K562 (cell line): ENCODE data around the gene FOXS1. TPM values are rescaled to one million over a fixed set of nuclear protein-coding genes. Genes with fewer than 3 reads are reported as not detected.

Experiments
- ATAC-seq: fragments of 200-7000 bp; cut with Tn5 transposase; 3 replicates; pipeline ENCODE4 v1.9.1; 2020; ENCODE audit warnings: moderate library complexity
- BruUV-seq: library from RNA; stranded (reverse); fragments of 400-500 nt; replicated peaks from 2 replicates; lab custom pipeline; 2021; lab: Mats Ljungman, UMichigan
- CTCF ChIA-PET: fragments of 300-600 bp; formaldehyde crosslinking; extraction: SDS; loops from one replicate; lab custom pipeline; 2021; ENCODE audit warnings: low intra/inter-chr PET ratio; lab: Yijun Ruan, JAX
- POLR2A ChIA-PET: fragments of 300-600, 350-650 bp; sonication (Branson Sonifier 250); formaldehyde crosslinking; extraction: SDS; loops from one replicate; lab custom pipeline; 2021; ENCODE audit warnings: antibody characterized with exemption, inconsistent platforms; lab: Yijun Ruan, JAX
- DNase-seq, 4 experiments: peaks; one replicate each; pipeline versions ENCODE4 v3.0.0 to v3.0.0-alpha.2; 2011 to 2018; ENCODE audit warnings: low spot score in 3 of 4, mixed read lengths in 3 of 4; ENCODE audit errors: extremely low read depth in 1 of 4
- FAIRE-seq: peaks from 2 replicates; lab custom pipeline; 2011; peaks lifted over from hg19 to GRCh38; lab: Jason Lieb, UNC
- H2AFZ ChIP-seq: 2 replicates; pipeline ENCODE4 v1.6.0; 2011; ENCODE audit warnings: low read depth, low read length, control low read depth, inconsistent platforms
- H3K27ac ChIP-seq: fragments of 200-600 bp; 3 replicates; pipeline ENCODE4 v1.8.0; 2011; ENCODE audit warnings: low read depth, mild to moderate bottlenecking, control low read depth, inconsistent platforms, low read length, moderate library complexity, mixed read lengths; ENCODE audit errors: extremely low read depth
- H3K27me3 ChIP-seq, 2 experiments: fragments of 300-600 bp in 1 of 2; 2 replicates in 1 of 2; 3 replicates in 1 of 2; pipeline versions ENCODE4 v1.6.0 to v1.8.0; 2011; ENCODE audit warnings: inconsistent platforms in 2 of 2, low read length in 2 of 2, mild to moderate bottlenecking in 1 of 2, mixed read lengths in 1 of 2, moderate library complexity in 1 of 2; ENCODE audit not compliant: control insufficient read depth in 2 of 2, insufficient read depth in 2 of 2
- H3K36me3 ChIP-seq: fragments of 300-600 bp; 3 replicates; pipeline ENCODE4 v1.8.0; 2011; ENCODE audit warnings: mild to moderate bottlenecking, low read length, inconsistent platforms; ENCODE audit not compliant: control insufficient read depth, insufficient read depth
- H3K4me1 ChIP-seq, 2 experiments: fragments of 200-600 bp in 1 of 2; replicated peaks in 1 of 2; 2 replicates in 1 of 2; 3 replicates in 1 of 2; pipeline versions ENCODE4 v1.5.1 to v1.8.0; 2011; ENCODE audit warnings: inconsistent platforms in 2 of 2, low read length in 2 of 2, mild to moderate bottlenecking in 1 of 2, mixed read lengths in 1 of 2, moderate library complexity in 1 of 2; ENCODE audit not compliant: control insufficient read depth in 2 of 2, insufficient read depth in 2 of 2
- H3K4me2 ChIP-seq: 2 replicates; pipeline ENCODE4 v1.6.1; 2011; ENCODE audit warnings: low read length, control low read depth, inconsistent platforms, mixed read lengths; ENCODE audit not compliant: insufficient read depth
- H3K4me3 ChIP-seq: fragments of 200-600 bp; sonication (generic), shearing (Covaris generic); 2 replicates; pipeline ENCODE4 v1.5.1; 2016; ENCODE audit warnings: control low read depth, inconsistent platforms
- H3K79me2 ChIP-seq: fragments of 200-600 bp; 3 replicates; pipeline ENCODE4 v1.8.0; 2011; ENCODE audit warnings: low read length, inconsistent platforms; ENCODE audit not compliant: control insufficient read depth, insufficient read depth
- H3K9ac ChIP-seq, 2 experiments: 2 replicates each; pipeline versions ENCODE4 v1.6.0 to v1.6.1; 2011; ENCODE audit warnings: low read depth in 2 of 2, low read length in 2 of 2, control low read depth in 1 of 2, inconsistent platforms in 1 of 2, mild to moderate bottlenecking in 1 of 2, mixed read lengths in 1 of 2; ENCODE audit not compliant: insufficient read depth in 1 of 2
- H3K9me1 ChIP-seq: one replicate; pipeline ENCODE4 v1.6.0; 2011; ENCODE audit warnings: inconsistent platforms, mild to moderate bottlenecking, low read length, moderate library complexity; ENCODE audit not compliant: control insufficient read depth, insufficient read depth
- H3K9me3 ChIP-seq: replicated peaks from 2 replicates; pipeline ENCODE4 v1.5.1; 2011; ENCODE audit warnings: low read depth, low read length, inconsistent platforms; ENCODE audit not compliant: control insufficient read depth, insufficient read depth
- H4K20me1 ChIP-seq: replicated peaks from 2 replicates; pipeline ENCODE4 v1.6.1; 2011; ENCODE audit warnings: low read length, inconsistent platforms, mixed read lengths; ENCODE audit not compliant: control insufficient read depth, insufficient read depth
- CHCHD3 ChIP-seq: fragments of 250-450 bp; sonication (Bioruptor Pico); IDR thresholded peaks from 2 replicates; pipeline ENCODE4 v2.1.2; 2022; ENCODE audit warnings: mild to moderate bottlenecking
- FOXA1 ChIP-seq: fragments of 450-650 bp; IDR thresholded peaks from 2 replicates; pipeline ENCODE4 v1.6.1; 2016; ENCODE audit warnings: mild to moderate bottlenecking, borderline replicate concordance
- MYC ChIP-seq, 2 experiments: fragments of 250-450 bp in 1 of 2; sonication (Bioruptor Pico) in 1 of 2; IDR thresholded peaks; 2 replicates each; pipeline versions ENCODE4 v1.5.1 to v1.6.1; 2012 to 2021; ENCODE audit warnings: low read depth in 2 of 2, borderline replicate concordance in 1 of 2, improper control_type of control experiment in 1 of 2, low read length in 1 of 2, mild to moderate bottlenecking in 1 of 2, moderate library complexity in 1 of 2
- TCF7L2 ChIP-seq: fragments of 150-350 bp; IDR thresholded peaks from 2 replicates; pipeline ENCODE4 v1.6.1; 2016; ENCODE audit warnings: low read depth, mild to moderate bottlenecking, low read length, moderate library complexity
- ZNF76 ChIP-seq: fragments of 250-450 bp; sonication (Bioruptor Pico); IDR thresholded peaks from 2 replicates; pipeline ENCODE4 v1.4.0; 2020; ENCODE audit warnings: mild to moderate bottlenecking, moderate library complexity, borderline replicate concordance
- WGBS: fragments of 100-300 bp; shearing (Covaris generic); methylation state at CpG from one replicate; pipeline ENCODE4 v1.1.6; 2016; ENCODE audit warnings: low coverage, mixed read lengths; ENCODE audit not compliant: insufficient coverage; ENCODE audit errors: missing lambda C conversion rate; 5-methylcytosine and 5-hydroxymethylcytosine counted together
- in situ Hi-C: fragments of 300-500 bp; cut with MboI; formaldehyde crosslinking; loops from 4 replicates; pipeline ENCODE4 v1.15.0; 2018; ENCODE audit warnings: inconsistent platforms, mixed read lengths
- intact Hi-C: fragments of 100-400 bp; cut with micrococcal nuclease; formaldehyde crosslinking; loops from 2 replicates; pipeline ENCODE4 v1.14.2; 2022
- polyA plus RNA-seq, 8 experiments: library from polyadenylated mRNA; depleted of rRNA in 4 of 8; stranded (reverse) in 5 of 8; unstranded in 3 of 8; fragments of >200 nt; fragmentation: Nextera tagmentation in 2 of 8; fragmentation: Illumina TruSeq in 1 of 8; extraction: Ambion mirVana in 2 of 8; extraction: Trizol in 1 of 8; gene quantifications; 2 replicates each; pipeline versions ENCODE4 v1.2.1 to v1.2.3, GENCODE V29; 2011 to 2014; ENCODE audit warnings: inconsistent platforms in 1 of 8, missing spikeins in 1 of 8
- total RNA-seq, 7 experiments: library from RNA; depleted of rRNA in 6 of 7; stranded (reverse); fragments of >200 nt in 6 of 7; fragmentation: Illumina TruSeq in 2 of 7; extraction: Trizol in 2 of 7; gene quantifications; 2 replicates each; pipeline versions ENCODE4 v1.2.1 to v1.2.3, GENCODE V29; 2011 to 2021; ENCODE audit warnings: low replicate concordance in 1 of 7
- TF ChIP-seq, protein P1 (sequence below): sonication (generic); formaldehyde crosslinking; IDR thresholded peaks from 2 replicates; pipeline ENCODE4 v1.8.0; 2022; ENCODE audit warnings: missing genetic modification reagents, mild to moderate bottlenecking, borderline replicate concordance
- TF ChIP-seq, protein P2 (sequence below): IDR thresholded peaks from 2 replicates; pipeline ENCODE4 v1.6.1; 2011; ENCODE audit warnings: borderline replicate concordance, low read depth, mild to moderate bottlenecking, moderate library complexity, low read length; ENCODE audit not compliant: insufficient read depth, poor library complexity, severe bottlenecking

FOXS1 gene
- total and polyA plus RNA-seq, 9 of the 15 experiments (the other 6 are each of a cell fraction or from before 2014, with no cell fraction given): not detected

DNA sequence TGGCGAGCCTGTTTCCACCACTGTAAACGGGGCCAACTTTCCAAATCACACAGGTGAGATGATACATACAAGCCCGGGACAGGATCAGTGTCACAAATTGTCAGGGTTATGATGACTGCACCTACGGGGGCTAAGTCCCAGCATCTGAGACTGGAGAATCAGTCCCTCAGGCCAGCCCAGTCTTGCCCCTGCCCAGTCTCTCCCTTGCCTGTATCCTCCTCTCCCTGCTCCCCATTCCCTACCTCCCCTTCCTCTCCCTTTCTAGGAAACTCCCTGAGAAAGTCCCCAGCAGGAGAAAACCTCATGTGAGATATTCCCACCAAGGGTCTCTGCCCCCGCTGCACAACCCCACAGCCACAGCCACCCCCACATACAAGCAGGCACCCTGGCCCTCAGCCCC, 1.5 kb downstream of the FOXS1 start:
- Histone ChIP-seq H3K9me1 (no peaks in the 10 kb centered on the region), H3K36me3 (no peaks in the 10 kb centered on the region), H3K9me3 (no peaks in the 10 kb centered on the region), H4K20me1 (peaks cover 7% of the 10 kb centered on the region; the same call in 1 of the 2 replicates), H3K4me2 (no peak overlapping the region), H2AFZ (no peak overlapping the region), H3K27ac (no peak overlapping the region), H3K79me2 (no peaks in the 10 kb centered on the region), H3K4me3 (no peak overlapping the region), H3K4me1 (peaks cover under 1 to 39% of the 10 kb centered on the region in 2 experiments), H3K27me3 (peaks cover 5 to 15% of the 10 kb centered on the region in 2 experiments; a peak in 4 of 5 replicates), H3K9ac (peak overlapping the region in 1 of 2 experiments; percentile 21; a peak in 1 of 4 replicates)
- ChIA-PET POLR2A (no interaction called here), CTCF (no interaction called here)
- intact Hi-C loops (no loop called here), in situ Hi-C loops (loop anchor here (25.0 kb wide), 1 partner anchor 818 kb away; the partner anchor contains the start of gene C20orf203)
- FAIRE-seq (no peak), ATAC-seq (no peak), DNase-seq (no peak)
- 43% methylated on average over 5 of the region's 5 CpGs for WGBS
- no TSS peak for BruUV-seq
- TF ChIP-seq, protein P1, sequence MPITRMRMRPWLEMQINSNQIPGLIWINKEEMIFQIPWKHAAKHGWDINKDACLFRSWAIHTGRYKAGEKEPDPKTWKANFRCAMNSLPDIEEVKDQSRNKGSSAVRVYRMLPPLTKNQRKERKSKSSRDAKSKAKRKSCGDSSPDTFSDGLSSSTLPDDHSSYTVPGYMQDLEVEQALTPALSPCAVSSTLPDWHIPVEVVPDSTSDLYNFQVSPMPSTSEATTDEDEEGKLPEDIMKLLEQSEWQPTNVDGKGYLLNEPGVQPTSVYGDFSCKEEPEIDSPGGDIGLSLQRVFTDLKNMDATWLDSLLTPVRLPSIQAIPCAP (CRISPR knock-in tag): no peak
- TF ChIP-seq FOXA1: no peak
- TF ChIP-seq ZNF76 (CRISPR knock-in tag): no peak
- TF ChIP-seq TCF7L2: no peak
- TF ChIP-seq, protein P2, sequence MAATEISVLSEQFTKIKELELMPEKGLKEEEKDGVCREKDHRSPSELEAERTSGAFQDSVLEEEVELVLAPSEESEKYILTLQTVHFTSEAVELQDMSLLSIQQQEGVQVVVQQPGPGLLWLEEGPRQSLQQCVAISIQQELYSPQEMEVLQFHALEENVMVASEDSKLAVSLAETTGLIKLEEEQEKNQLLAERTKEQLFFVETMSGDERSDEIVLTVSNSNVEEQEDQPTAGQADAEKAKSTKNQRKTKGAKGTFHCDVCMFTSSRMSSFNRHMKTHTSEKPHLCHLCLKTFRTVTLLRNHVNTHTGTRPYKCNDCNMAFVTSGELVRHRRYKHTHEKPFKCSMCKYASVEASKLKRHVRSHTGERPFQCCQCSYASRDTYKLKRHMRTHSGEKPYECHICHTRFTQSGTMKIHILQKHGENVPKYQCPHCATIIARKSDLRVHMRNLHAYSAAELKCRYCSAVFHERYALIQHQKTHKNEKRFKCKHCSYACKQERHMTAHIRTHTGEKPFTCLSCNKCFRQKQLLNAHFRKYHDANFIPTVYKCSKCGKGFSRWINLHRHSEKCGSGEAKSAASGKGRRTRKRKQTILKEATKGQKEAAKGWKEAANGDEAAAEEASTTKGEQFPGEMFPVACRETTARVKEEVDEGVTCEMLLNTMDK: no peak
- TF ChIP-seq CHCHD3: no peak
- no peak for TF ChIP-seq MYC (IDR thresholded peaks at IDR 0.05; ENCODE audit: low read depth, low read length)
- no peak for TF ChIP-seq MYC (CRISPR knock-in tag; IDR thresholded peaks at IDR 0.05; ENCODE audit: borderline replicate concordance, low read depth)
